ENCODE measurements around the gene CREB3L2. TPM values are rescaled to one million over a fixed set of nuclear protein-coding genes. Genes with fewer than 3 reads are reported as not detected.

CREB3L2 gene
- total RNA-seq, 1 experiment from 2014 or later: 49.8 TPM

GRCh38 chr7:137873979-137874777 lies 127.7 kb downstream of the CREB3L2 start:
- DNase-seq (ENCODE audit: low read depth, low spot score) (no peak), ATAC-seq (no peak)
- no peak overlapping the region for H2AFZ ChIP-seq (ENCODE audit: low read depth, low read length, poor library complexity, severe bottlenecking)
- no peak for TF ChIP-seq SP1 (IDR thresholded peaks at IDR 0.05; ENCODE audit: low read depth)
- TF ChIP-seq ZNF274 (IDR thresholded peaks at IDR 0.05; ENCODE audit: low read depth, low read length): no peak
- TF ChIP-seq CEBPB (IDR thresholded peaks at IDR 0.05; ENCODE audit: low read depth): no peak
- TF ChIP-seq CTCF (IDR thresholded peaks at IDR 0.05 in 2 of 3, conservative IDR thresholded peaks at IDR 0.05 in 1 of 3; ENCODE audit: borderline replicate concordance in 1 of 3, insufficient read depth in 1 of 3, low read depth in 2 of 3, low read length in 2 of 3): no peak
- no peak for TF ChIP-seq SIN3A (IDR thresholded peaks at IDR 0.05; ENCODE audit: low read depth)
- TF ChIP-seq TCF7L2 (IDR thresholded peaks at IDR 0.05; ENCODE audit: borderline replicate concordance, extremely low read depth, insufficient read depth, insufficient read length): no peak
- no peak for TF ChIP-seq SRF (IDR thresholded peaks at IDR 0.05; ENCODE audit: low read depth)
- TF ChIP-seq POLR2AphosphoS5 (IDR thresholded peaks at IDR 0.05; ENCODE audit: low read depth, low read length): no peak
- no peak for TF ChIP-seq ZFX (IDR thresholded peaks at IDR 0.05)
- no peak for TF ChIP-seq JUND (IDR thresholded peaks at IDR 0.05)
- no peak for TF ChIP-seq ATF3 (IDR thresholded peaks at IDR 0.05)
- no peak for TF ChIP-seq FOSL1 (IDR thresholded peaks at IDR 0.05; ENCODE audit: low read depth)
- TF ChIP-seq ZBTB33 (IDR thresholded peaks at IDR 0.05; ENCODE audit: extremely low read depth, insufficient replicate concordance, low read length): no peak
- no peak for TF ChIP-seq RAD21 (IDR thresholded peaks at IDR 0.05; ENCODE audit: low read depth)
- no peak for TF ChIP-seq YY1 (IDR thresholded peaks at IDR 0.05; ENCODE audit: extremely low read depth, insufficient replicate concordance, low read depth, low read length)
- no peak for TF ChIP-seq EGR1 (IDR thresholded peaks at IDR 0.05; ENCODE audit: low read depth)
- no peak for TF ChIP-seq MAX (IDR thresholded peaks at IDR 0.05)
- no peak for TF ChIP-seq EZH2 (IDR thresholded peaks at IDR 0.05)
- intact Hi-C loops (cut with micrococcal nuclease): no loop called here
- POLR2A ChIA-PET: no interaction called here
- RAD21 ChIA-PET (ENCODE audit: low non-redundant PET in 1 of 2, low total read pairs in 2 of 2, uncharacterized antibody in 2 of 2, unreplicated experiment in 2 of 2): no interaction called here
- H3K79me2 ChIP-seq (ENCODE audit: insufficient read depth, low read length): no peaks in the 10 kb centered on the region
- BruUV-seq (replicated peaks): no TSS peak
- no peak overlapping the region for H3K9ac ChIP-seq (ENCODE audit: low read length)
- no peak overlapping the region for H3K27ac ChIP-seq (ENCODE audit: low read depth, low read length)
- H3K9me2 ChIP-seq (ENCODE audit: insufficient read depth): no peaks in the 10 kb centered on the region
- H3K36me3 ChIP-seq (ENCODE audit: control insufficient read depth in 1 of 2, insufficient read depth in 2 of 2, low read length in 2 of 2): no peaks in the 10 kb centered on the region; a peak in 2 of 4 replicates
- H3K27me3 ChIP-seq (ENCODE audit: insufficient read depth, low read length): no peaks in the 10 kb centered on the region
- no peak overlapping the region for H3K4me2 ChIP-seq (ENCODE audit: low read length)
- no peak overlapping the region for H3K4me3 ChIP-seq (replicated peaks in 1 of 2; ENCODE audit: low read depth in 1 of 2, low read length in 2 of 2)
- CTCF ChIA-PET: no interaction called here
- H3K4me1 ChIP-seq (ENCODE audit: control insufficient read depth in 1 of 2, insufficient read depth in 2 of 2, low read length in 2 of 2): no peaks in the 10 kb centered on the region
- no peaks in the 10 kb centered on the region for H3K9me3 ChIP-seq (ENCODE audit: control insufficient read depth in 1 of 2, insufficient read depth in 1 of 2, low read depth in 1 of 2, low read length in 2 of 2)
- H4K20me1 ChIP-seq (ENCODE audit: insufficient read depth): no peaks in the 10 kb centered on the region

Measured in HCT116 (cell line).